GM13976 (cell line): ENCODE data around the gene TRMT5.

Experiments used
- DNase-seq: peaks from one replicate; pipeline ENCODE4 v3.0.0; 2012; ENCODE audit warnings: low spot score
- CTCF ChIP-seq: IDR thresholded peaks from 2 replicates; pipeline ENCODE4 v1.5.1; 2012; ENCODE audit warnings: borderline replicate concordance, mild to moderate bottlenecking; ENCODE audit not compliant: insufficient read depth; ENCODE audit errors: extremely low read depth, missing control alignments, control extremely low read depth
- in situ Hi-C: fragments of 300-500 bp; cut with MboI; formaldehyde crosslinking; loops from one replicate; pipeline ENCODE4 v1.12.0; 2022; ENCODE audit warnings: low sequenced_read_pairs, mixed read lengths, inconsistent platforms; ENCODE audit not compliant: unreplicated experiment

Gene TRMT5

GRCh38 chr14:60975551-60975950 lies 5.3 kb downstream of the TRMT5 start:
- in situ Hi-C loops: no loop called here
- DNase-seq: no peak
- no peak for TF ChIP-seq CTCF

GRCh38 chr14:60974090-60974651 lies 6.7 kb downstream of the TRMT5 start:
- no peak for TF ChIP-seq CTCF
- in situ Hi-C loops: no loop called here
- DNase-seq: no peak

- in situ Hi-C loops: no loop called here
- TF ChIP-seq CTCF: no peak
- no peak for DNase-seq
Observed at GRCh38 chr14:60973070-60973469, 7.8 kb downstream of the TRMT5 start.

GRCh38 chr14:60972295-60972694 lies 8.6 kb downstream of the TRMT5 start:
- DNase-seq: no peak
- TF ChIP-seq CTCF: no peak
- in situ Hi-C loops: no loop called here

- TF ChIP-seq CTCF: no peak
- no peak for DNase-seq
- in situ Hi-C loops: no loop called here
Observed at GRCh38 chr14:60971271-60971670, 9.6 kb downstream of the TRMT5 start.

- DNase-seq: no peak
- in situ Hi-C loops: no loop called here
- peak; percentile 1 for TF ChIP-seq CTCF
Observed at GRCh38 chr14:60970146-60970545, 10.7 kb downstream of the TRMT5 start.

- no peak for DNase-seq
- TF ChIP-seq CTCF: no peak
- in situ Hi-C loops: no loop called here
Observed at GRCh38 chr14:60968671-60969070, 12.2 kb downstream of the TRMT5 start.
